HG02642 (cell line): ENCODE data around the gene KLHL7.

ENCODE experiments used
- ATAC-seq: cut with Tn5 transposase; IDR thresholded peaks from one replicate; pipeline ENCODE4 v1.9.1; 2021; ENCODE audit warnings: mild to moderate bottlenecking; ENCODE audit not compliant: unreplicated experiment, poor library complexity

Gene KLHL7

GRCh38 chr7:23105644-23106056 lies at the start of gene KLHL7:
TSS of gene KLHL7 (plus strand) at chr7:23105785. CDS start at chr7:23106027, 242 bp downstream.
- peak; percentile 97 for ATAC-seq

GRCh38 chr7:23058408-23059096 lies 47.0 kb upstream of the KLHL7 start:
- ATAC-seq: no peak

GRCh38 chr7:23061327-23061726 lies 44.3 kb upstream of the KLHL7 start:
- ATAC-seq: no peak

GRCh38 chr7:23062452-23062851 lies 43.1 kb upstream of the KLHL7 start:
- no peak for ATAC-seq

GRCh38 chr7:23065974-23066373 lies 39.6 kb upstream of the KLHL7 start:
- no peak for ATAC-seq

GRCh38 chr7:23067271-23067670 lies 38.3 kb upstream of the KLHL7 start:
- no peak for ATAC-seq

- ATAC-seq: no peak
These were observed 33.5 kb upstream of the KLHL7 start for GRCh38 chr7:23072048-23072447.

- no peak for ATAC-seq
These were observed 32.7 kb upstream of the KLHL7 start for GRCh38 chr7:23072922-23073321.

- no peak for ATAC-seq
These were observed 30.9 kb upstream of the KLHL7 start for GRCh38 chr7:23074443-23075261.

- no peak for ATAC-seq
These were observed 30.0 kb upstream of the KLHL7 start for GRCh38 chr7:23075571-23075970.

- no peak for ATAC-seq
These were observed 28.8 kb upstream of the KLHL7 start for GRCh38 chr7:23076772-23077171.

- ATAC-seq: no peak
These were observed 12.5 kb upstream of the KLHL7 start for GRCh38 chr7:23093111-23093510.

GRCh38 chr7:23093546-23093945 lies 12.0 kb upstream of the KLHL7 start:
- ATAC-seq: no peak

GRCh38 chr7:23096518-23097290 lies 8.9 kb upstream of the KLHL7 start:
- ATAC-seq: no peak

GRCh38 chr7:23098029-23098428 lies 7.6 kb upstream of the KLHL7 start:
- ATAC-seq: no peak

- ATAC-seq: no peak
These were observed 7.1 kb upstream of the KLHL7 start for GRCh38 chr7:23098460-23098859.

- no peak for ATAC-seq
These were observed 4.9 kb upstream of the KLHL7 start for GRCh38 chr7:23100697-23101096.

- peak; percentile 30 for ATAC-seq
These were observed 420 bp upstream of the KLHL7 start for GRCh38 chr7:23105086-23105643.

GRCh38 chr7:23106057-23106822 lies 655 bp downstream of the KLHL7 start:
- peak; percentile 40 for ATAC-seq
